ENCODE measurements around the gene PEX12. TPM values are rescaled to one million over a fixed set of nuclear protein-coding genes. Genes with fewer than 3 reads are reported as not detected.

Gene PEX12
- total and polyA plus RNA-seq, 9 of the 15 experiments (the other 6 are each of a cell fraction or from before 2014, with no cell fraction given), result 4.0 to 12.4 (median 6.4) TPM

DNA sequence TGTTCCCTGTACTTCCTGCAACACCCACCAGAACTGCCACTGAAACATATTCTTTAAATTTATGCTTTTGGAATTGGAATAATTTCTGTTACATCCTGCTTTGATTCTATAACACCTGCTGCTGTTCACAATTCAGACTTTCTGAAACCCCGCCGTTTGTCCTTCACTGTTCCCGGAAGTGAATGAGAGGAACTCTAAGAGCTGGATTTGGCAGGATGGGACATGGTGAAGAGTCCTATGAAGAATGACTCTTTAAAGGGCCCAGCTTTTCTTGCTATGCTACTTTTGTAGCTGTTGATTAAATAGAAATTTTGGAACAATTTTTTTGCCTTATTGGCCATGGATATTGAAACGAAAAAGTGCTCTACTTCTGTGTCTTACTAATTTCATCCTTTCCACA, 17.7 kb upstream of the PEX12 start:
- Histone ChIP-seq H3K27me3 (ENCODE audit: control insufficient read depth in 2 of 2, insufficient read depth in 2 of 2, low read length in 2 of 2) (no peaks in the 10 kb centered on the region), H3K79me2 (ENCODE audit: control insufficient read depth, insufficient read depth, low read length) (peaks cover 80% of the 10 kb centered on the region), H4K20me1 (replicated peaks; ENCODE audit: control insufficient read depth, insufficient read depth, low read length) (no peaks in the 10 kb centered on the region), H3K4me3 (no peak overlapping the region), H3K9me1 (ENCODE audit: control insufficient read depth, insufficient read depth, low read length) (no peaks in the 10 kb centered on the region), H3K4me1 (replicated peaks in 1 of 2; ENCODE audit: control insufficient read depth in 2 of 2, insufficient read depth in 2 of 2, low read length in 2 of 2) (peaks cover 0 to 10% of the 10 kb centered on the region in 2 experiments; a peak in 2 of 5 replicates), H2AFZ (ENCODE audit: low read depth, low read length) (no peak overlapping the region), H3K9me3 (replicated peaks; ENCODE audit: control insufficient read depth, insufficient read depth, low read depth, low read length) (no peaks in the 10 kb centered on the region), H3K27ac (ENCODE audit: extremely low read depth, low read depth, low read length) (no peak overlapping the region), H3K4me2 (ENCODE audit: insufficient read depth, low read length) (no peak overlapping the region), H3K9ac (ENCODE audit: insufficient read depth in 1 of 2, low read depth in 2 of 2, low read length in 2 of 2) (no peak overlapping the region), H3K36me3 (ENCODE audit: control insufficient read depth, insufficient read depth, low read length) (peaks cover 94% of the 10 kb centered on the region)
- in situ Hi-C loops (cut with MboI) (no loop called here), intact Hi-C loops (cut with micrococcal nuclease) (no loop called here)
- DNase-seq (ENCODE audit: extremely low read depth in 1 of 4, low spot score in 3 of 4) (no peak), ATAC-seq (no peak), FAIRE-seq (no peak)
- no TSS peak for BruUV-seq (replicated peaks)
- TF ChIP-seq NCOR1 (IDR thresholded peaks at IDR 0.05) (no peak), NR4A1 (CRISPR knock-in tag; IDR thresholded peaks at IDR 0.05) (no peak), NR4A1 (tag; IDR thresholded peaks at IDR 0.05) (no peak), FOXJ3 (CRISPR knock-in tag; IDR thresholded peaks at IDR 0.05) (no peak), MTA3 (IDR thresholded peaks at IDR 0.05; ENCODE audit: borderline replicate concordance) (no peak), ZNF76 (CRISPR knock-in tag; IDR thresholded peaks at IDR 0.05; ENCODE audit: borderline replicate concordance) (no peak), ZZZ3 (IDR thresholded peaks at IDR 0.05) (no peak)
- WGBS (ENCODE audit: insufficient coverage, low coverage, missing lambda C conversion rate), result 96% methylated on average over 4 of the region's 4 CpGs
- CTCF ChIA-PET (ENCODE audit: low intra/inter-chr PET ratio), result interaction anchor here (0.7 kb wide), 1 partner anchor 38 kb away, joined by 3 read pairs; no protein-coding TSS in a partner anchor
- POLR2A ChIA-PET, result interaction anchor here (0.8 to 5.0 kb wide), 5 partner anchors 9 to 31 kb away, joined by 3 to 30 read pairs (median 4); no protein-coding TSS in a partner anchor

Data from K562 (cell line).